Heart right ventricle (tissue), 16 donors: ENCODE results near the gene TRAIP. TPM values are rescaled to one million over a fixed set of nuclear protein-coding genes. Genes with fewer than 3 reads are reported as not detected.
A peak's percentile ranks its signal among the peaks of the same experiment; 100 is the strongest.

Experiments used
- ATAC-seq, 8 donors: fragments of 200-7000 bp; cut with Tn5 transposase; one replicate each; pipeline ENCODE4 v1.9.1; 2020; ENCODE audit warnings: mild to moderate bottlenecking in 8 of 8, moderate library complexity in 8 of 8, moderate number of reproducible peaks in 1 of 8
- DNase-seq, 2 donors: peaks; one replicate each; pipeline ENCODE4 v3.0.0-alpha.2; 2020
- H3K27ac ChIP-seq, 10 donors: fragments of 200-600 bp; sonication (generic) in 2 of 10; one replicate each; pipeline versions ENCODE4 v1.5.0 to v1.8.0; 2020 to 2022; ENCODE audit warnings: mild to moderate bottlenecking in 3 of 10
- H3K27me3 ChIP-seq, 7 donors: fragments of 200-600 bp; one replicate each; pipeline ENCODE4 v1.8.0; 2021 to 2022; ENCODE audit warnings: mild to moderate bottlenecking in 2 of 7
- H3K36me3 ChIP-seq, 9 donors: fragments of 200-600 bp; sonication (generic) in 1 of 9; one replicate each; pipeline versions ENCODE4 v1.5.0 to v1.8.0; 2020 to 2022; ENCODE audit warnings: mild to moderate bottlenecking in 2 of 9
- H3K4me1 ChIP-seq, 9 donors: fragments of 200-600 bp; sonication (generic) in 1 of 9; one replicate each; pipeline versions ENCODE4 v1.5.0 to v1.8.0; 2020 to 2022; ENCODE audit warnings: mild to moderate bottlenecking in 4 of 9
- H3K4me3 ChIP-seq, 10 donors: fragments of 200-600 bp; sonication (generic) in 2 of 10; one replicate each; pipeline versions ENCODE4 v1.5.0 to v1.8.0; 2020 to 2022; ENCODE audit warnings: mild to moderate bottlenecking in 7 of 10, moderate library complexity in 2 of 10
- H3K9me3 ChIP-seq, 11 donors: fragments of 200-600 bp in 10 of 11; sonication (generic) in 2 of 11; one replicate each; pipeline versions ENCODE4 v1.5.0 to v1.8.0; 2013 to 2022; ENCODE audit warnings: mild to moderate bottlenecking in 2 of 11, control low read depth in 1 of 11, moderate library complexity in 1 of 11
- WGBS, 2 donors: extraction: QIAGEN DNeasy Blood & Tissue Kit; methylation state at CpG; one replicate each; pipeline ENCODE4 v1.1.7; 2013; ENCODE audit warnings: inconsistent platforms in 1 of 2; 5-methylcytosine and 5-hydroxymethylcytosine counted together
- intact Hi-C, 10 donors: fragments of 100-400 bp; cut with DNase I; formaldehyde crosslinking; loops; one replicate each; pipeline versions ENCODE4 v1.11.1 to v1.14.2; 2022
- polyA plus RNA-seq, 2 donors: library from polyadenylated mRNA; stranded (reverse); fragments of 200-250 nt; gene quantifications; one replicate each; pipeline ENCODE4 v1.2.3, GENCODE V29; 2013
- total RNA-seq, 10 donors: library from RNA; stranded (reverse); fragmentation: NEBNext Ultra II Directional in 3 of 10; extraction: Animal tissue kit (Norgen Biotek cat#: 25700) in 3 of 10; gene quantifications; one replicate each; pipeline versions ENCODE4 v1.2.1 to v1.2.4, GENCODE V29; 2021 to 2023
- TF ChIP-seq, protein P1 (sequence below), 9 donors: fragments of 200-600 bp; sonication (generic) in 2 of 9; IDR thresholded peaks; one replicate each; pipeline versions ENCODE4 v1.5.0 to v1.8.0; 2021 to 2022; ENCODE audit warnings: antibody characterized with exemption in 9 of 9, mild to moderate bottlenecking in 5 of 9, moderate library complexity in 1 of 9
- donor health status: Arrhythmogenic right ventricular cardiomyopathy.
- donor health status: ischemic (EF 13 %, LVEDD 7.1; RV severe dilation, severe dysfunction).
- donor health status: healthy with polysubstance abuse.
- donor health status: DM: no; HTN: yes; CAD: no.
- donor health status: DM: no; HTN: no; CAD: no.
- donor health status: ischemic (EF 25% LVEDD 6.9; RV normal size, moderate dysfunction).
- donor health status: ischemic (EF 25% LVEDD 5.7; RV mildly dilated, moderate dysfunction).
- donor health status: healthy.
- donor health status: DM: yes; HTN: yes; CAD: no.
- donor health status: Ischemic cardiomyopathy.
- donor health status: ischemic (EF 35%, LVEDD 5.7; RV mildly dilated, moderate dysfunction).
- donor health status: nonischemic (EF 11% LVEDD 7.7; RV severe dilation, severe dysfunction).
- donor health status: DM: yes; HTN: yes; CAD: no.
- donor health status: PGD.
- donor health status: ischemic (EF 29% LVEDD 5.4; RV normal size, mild dysfunction).
- donor health status: nonischemic (EF 23%, LVEDD 6.1; RV moderate dilation, normal function).

The TRAIP gene
- total and polyA plus RNA-seq, 12 donors = 0.20 to 2.4 (median 1.4) TPM

DNA sequence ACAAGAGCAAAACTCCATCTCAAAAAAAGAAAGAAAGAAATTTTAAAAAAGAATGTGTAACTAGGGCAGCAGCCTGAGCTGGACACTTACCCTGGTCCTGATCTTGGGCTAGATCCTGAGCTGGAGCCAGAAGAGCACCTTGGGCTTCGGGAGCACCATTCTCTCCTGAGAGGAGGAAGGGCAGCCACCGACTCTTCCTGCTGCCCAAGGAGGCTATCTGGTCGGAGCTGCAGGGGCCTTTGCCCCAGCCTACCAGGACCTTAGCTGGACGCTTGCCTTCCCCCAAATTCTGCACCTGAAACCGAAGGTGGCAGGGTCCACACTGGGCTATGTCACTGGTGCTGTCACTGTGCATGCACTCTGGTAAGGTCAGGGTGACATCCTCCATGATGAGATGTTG is 20.2 kb upstream of the TRAIP start:
- Histone ChIP-seq H3K9me3 (no peaks in the 10 kb centered on the region), H3K36me3 (no peaks in the 10 kb centered on the region), H3K27me3 (peaks cover 0 to 7% (median under 1%) of the 10 kb centered on the region in 7 donors), H3K4me3 (no peak overlapping the region), H3K27ac (no peak overlapping the region), H3K4me1 (peaks cover under 1 to 20% (median 13%) of the 10 kb centered on the region in 9 donors)
- TF ChIP-seq, protein P1, sequence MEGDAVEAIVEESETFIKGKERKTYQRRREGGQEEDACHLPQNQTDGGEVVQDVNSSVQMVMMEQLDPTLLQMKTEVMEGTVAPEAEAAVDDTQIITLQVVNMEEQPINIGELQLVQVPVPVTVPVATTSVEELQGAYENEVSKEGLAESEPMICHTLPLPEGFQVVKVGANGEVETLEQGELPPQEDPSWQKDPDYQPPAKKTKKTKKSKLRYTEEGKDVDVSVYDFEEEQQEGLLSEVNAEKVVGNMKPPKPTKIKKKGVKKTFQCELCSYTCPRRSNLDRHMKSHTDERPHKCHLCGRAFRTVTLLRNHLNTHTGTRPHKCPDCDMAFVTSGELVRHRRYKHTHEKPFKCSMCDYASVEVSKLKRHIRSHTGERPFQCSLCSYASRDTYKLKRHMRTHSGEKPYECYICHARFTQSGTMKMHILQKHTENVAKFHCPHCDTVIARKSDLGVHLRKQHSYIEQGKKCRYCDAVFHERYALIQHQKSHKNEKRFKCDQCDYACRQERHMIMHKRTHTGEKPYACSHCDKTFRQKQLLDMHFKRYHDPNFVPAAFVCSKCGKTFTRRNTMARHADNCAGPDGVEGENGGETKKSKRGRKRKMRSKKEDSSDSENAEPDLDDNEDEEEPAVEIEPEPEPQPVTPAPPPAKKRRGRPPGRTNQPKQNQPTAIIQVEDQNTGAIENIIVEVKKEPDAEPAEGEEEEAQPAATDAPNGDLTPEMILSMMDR (IDR thresholded peaks at IDR 0.05) = no peak
- ATAC-seq = no peak
- intact Hi-C loops = no loop called here
- WGBS, 2 donors = 85 to 90% methylated on average over 5 of the region's 5 CpGs
- no peak for DNase-seq

GRCh38 chr3:49873623-49874022 is 17.3 kb upstream of the TRAIP start:
- DNase-seq (no peak), ATAC-seq (no peak)
- peaks cover 6 to 36% (median 30%) of the 10 kb centered on the region in 7 donors for H3K27me3 ChIP-seq
- H3K27ac ChIP-seq = no peak overlapping the region
- H3K36me3 ChIP-seq = no peaks in the 10 kb centered on the region
- H3K4me3 ChIP-seq = no peak overlapping the region
- no peaks in the 10 kb centered on the region for H3K9me3 ChIP-seq
- WGBS, 2 donors = 88 to 92% methylated on average over 8 of the region's 8 CpGs
- TF ChIP-seq, protein P1 (IDR thresholded peaks at IDR 0.05) = no peak
- peaks cover 3 to 16% (median 12%) of the 10 kb centered on the region in 9 donors for H3K4me1 ChIP-seq
- intact Hi-C loops = no loop called here

DNA sequence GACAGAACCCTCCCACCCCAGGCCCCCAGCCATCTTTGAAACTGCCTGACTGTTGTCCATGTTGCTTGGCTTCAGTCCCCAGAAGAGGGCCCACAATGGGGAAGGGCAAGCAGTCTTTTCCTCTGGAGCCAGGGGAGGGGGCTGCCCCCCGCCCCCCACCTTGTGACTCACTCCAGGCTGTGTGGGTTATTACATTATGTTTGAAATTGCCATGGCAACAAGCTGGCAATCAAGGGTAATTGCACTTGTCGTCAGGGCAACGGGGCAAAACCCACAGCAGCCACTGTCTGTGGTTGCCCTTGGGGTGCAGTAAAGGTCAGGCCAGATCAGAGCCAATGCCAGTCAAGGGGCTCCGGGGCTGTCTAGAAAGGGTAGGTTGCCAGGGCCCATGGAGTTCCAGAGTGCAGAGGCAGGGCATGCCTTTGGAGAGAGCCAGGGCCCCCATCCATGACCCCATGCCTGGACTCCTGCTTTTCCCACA is 16.5 kb upstream of the TRAIP start:
- intact Hi-C loops = no loop called here
- 74 to 75% methylated on average over 4 of the region's 4 CpGs for WGBS, 2 donors
- H3K27me3 ChIP-seq = peaks cover 10 to 44% (median 38%) of the 10 kb centered on the region in 7 donors
- TF ChIP-seq, protein P1 (IDR thresholded peaks at IDR 0.05) = no peak
- no peaks in the 10 kb centered on the region for H3K9me3 ChIP-seq
- DNase-seq = no peak
- H3K4me1 ChIP-seq = peaks cover 3 to 16% (median 12%) of the 10 kb centered on the region in 9 donors
- no peak overlapping the region for H3K27ac ChIP-seq
- peak in 1 of 8 donors; percentile 6 for ATAC-seq
- no peak overlapping the region for H3K4me3 ChIP-seq
- H3K36me3 ChIP-seq = no peaks in the 10 kb centered on the region

- Histone ChIP-seq H3K27me3 (peaks cover 10 to 49% (median 41%) of the 10 kb centered on the region in 7 donors), H3K27ac (no peak overlapping the region)
Observed at GRCh38 chr3:49871531-49872153, 15.3 kb upstream of the TRAIP start.

More at GRCh38 chr3:49871531-49872153, 15.3 kb upstream of the TRAIP start:
- no peak for ATAC-seq
- 43 to 56% methylated on average over 10 of the region's 10 CpGs for WGBS, 2 donors
- Histone ChIP-seq H3K4me1 (peaks cover 3 to 16% (median 12%) of the 10 kb centered on the region in 9 donors), H3K36me3 (no peaks in the 10 kb centered on the region), H3K4me3 (no peak overlapping the region), H3K9me3 (no peaks in the 10 kb centered on the region)
- DNase-seq = no peak
- TF ChIP-seq, protein P1 (IDR thresholded peaks at IDR 0.05) = no peak
- intact Hi-C loops = no loop called here
